HG02840 (cell line): Measurements from ENCODE around the gene PRPS1.
"Not testable (repeated sequence)": the region's sequence is repeated elsewhere in the genome, so short reads cannot be mapped to it uniquely, and the experiment has no call there.

Source experiments
- ATAC-seq: cut with Tn5 transposase; IDR thresholded peaks from one replicate; pipeline ENCODE4 v1.9.1; 2021; ENCODE audit warnings: mild to moderate bottlenecking, moderate library complexity, moderate number of reproducible peaks; ENCODE audit not compliant: unreplicated experiment, low FRiP score

PRPS1 gene

DNA sequence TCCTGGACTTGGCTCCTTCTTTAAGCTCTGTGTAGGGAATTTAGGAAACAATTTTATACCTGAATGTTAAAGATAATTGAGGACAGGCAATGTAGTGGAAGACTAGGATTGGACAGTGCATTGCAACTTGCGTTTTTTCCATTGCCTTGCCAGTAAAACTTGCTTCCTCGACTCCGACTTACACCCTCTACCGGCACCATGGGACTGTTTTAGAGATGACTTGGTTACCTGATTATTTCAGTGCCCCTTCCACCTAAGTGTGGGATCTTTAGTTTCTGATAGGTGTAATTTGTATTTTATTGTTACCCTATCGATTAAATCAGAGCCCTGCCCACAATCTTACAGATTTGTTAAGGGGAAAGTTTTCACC is 1.2 kb downstream of the PRPS1 start:
- no peak for ATAC-seq

DNA sequence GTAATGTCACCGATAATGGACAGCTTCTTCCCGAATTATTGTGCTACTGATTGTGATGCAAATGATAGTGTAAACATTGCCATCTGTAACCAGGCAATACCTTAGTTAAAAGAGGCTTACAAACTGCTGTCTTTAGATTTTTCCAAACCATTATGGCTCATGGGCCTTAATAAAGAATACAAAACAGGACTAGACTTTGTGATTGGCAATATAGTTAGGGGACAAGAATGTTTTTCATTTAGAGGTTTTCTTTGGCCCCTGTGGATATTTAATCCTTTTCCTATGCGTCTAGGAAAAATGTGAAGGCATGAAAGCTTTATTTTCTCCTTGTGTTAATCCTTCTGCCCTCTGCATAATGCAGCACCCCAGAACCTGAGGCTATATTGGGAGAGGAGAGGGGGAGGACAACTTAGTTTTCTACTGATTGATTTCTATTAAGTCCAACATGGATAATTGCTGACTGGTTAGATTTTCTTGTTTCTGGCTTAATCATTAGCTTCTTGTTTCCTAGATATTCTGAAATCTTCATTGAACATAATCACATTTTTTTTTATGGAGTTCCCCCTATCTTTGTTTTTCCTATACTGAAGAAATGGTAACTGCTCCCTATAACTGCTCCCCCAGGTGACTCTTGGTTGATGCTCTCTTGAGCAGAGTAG is 1.9 kb downstream of the PRPS1 start:
- ATAC-seq, result no peak

DNA sequence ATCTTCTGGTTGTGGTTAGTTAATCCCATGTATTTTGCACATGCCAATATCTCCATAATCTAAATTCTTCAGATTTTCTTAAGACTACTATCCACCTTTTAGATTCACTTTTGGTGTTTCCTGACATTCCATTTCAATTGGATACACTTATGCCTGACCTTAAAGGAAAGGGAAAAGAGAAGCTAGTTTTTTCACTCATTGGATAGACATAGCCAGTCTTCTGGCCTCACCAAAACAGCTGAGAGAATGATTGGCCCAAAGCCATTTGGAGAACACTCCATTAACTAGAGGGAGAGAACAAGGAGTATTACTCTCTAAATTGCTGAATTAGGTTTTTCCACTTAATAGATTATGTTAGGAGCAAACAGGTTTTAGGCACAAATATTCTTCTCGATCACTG is 4.0 kb downstream of the PRPS1 start:
- no peak for ATAC-seq

DNA sequence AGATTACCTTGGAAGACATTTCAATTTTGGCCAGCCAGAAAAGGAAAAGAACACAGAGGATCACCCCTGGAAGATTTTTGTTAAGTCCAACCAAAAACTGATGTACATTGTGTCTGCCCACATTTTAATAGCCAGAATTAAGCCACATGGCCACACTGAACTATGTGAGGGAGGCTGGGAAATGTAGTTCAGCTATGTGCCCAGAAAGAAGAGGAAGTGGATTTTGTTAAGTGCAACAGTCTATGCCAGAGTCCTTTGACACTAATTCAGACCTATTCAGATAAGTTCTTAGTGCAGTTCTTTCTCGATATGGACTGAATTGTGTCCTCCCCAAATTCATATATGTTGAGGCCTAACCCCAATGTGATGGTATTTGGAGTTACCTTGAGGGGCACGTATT is 18.4 kb downstream of the PRPS1 start:
- ATAC-seq, result no peak

DNA sequence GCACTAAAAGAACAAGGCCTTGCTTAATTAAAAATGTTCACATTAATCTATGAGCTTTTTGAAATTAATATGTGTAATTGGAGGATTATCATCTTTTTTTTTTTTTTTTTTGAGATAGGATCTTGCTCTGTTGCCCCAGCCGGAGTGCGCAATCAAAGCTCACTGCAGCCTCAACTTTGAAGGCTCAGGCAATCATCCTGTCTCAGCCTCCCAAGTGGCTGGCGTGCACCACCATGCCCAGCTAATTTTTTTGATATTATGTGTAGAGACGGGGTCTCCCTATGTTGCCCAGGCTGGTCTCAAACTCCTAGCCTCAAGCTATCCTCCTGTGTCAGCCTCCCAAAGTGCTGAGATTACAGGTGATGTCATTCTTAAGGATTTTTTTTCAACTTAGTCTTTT is 20.0 kb downstream of the PRPS1 start:
- no peak for ATAC-seq

DNA sequence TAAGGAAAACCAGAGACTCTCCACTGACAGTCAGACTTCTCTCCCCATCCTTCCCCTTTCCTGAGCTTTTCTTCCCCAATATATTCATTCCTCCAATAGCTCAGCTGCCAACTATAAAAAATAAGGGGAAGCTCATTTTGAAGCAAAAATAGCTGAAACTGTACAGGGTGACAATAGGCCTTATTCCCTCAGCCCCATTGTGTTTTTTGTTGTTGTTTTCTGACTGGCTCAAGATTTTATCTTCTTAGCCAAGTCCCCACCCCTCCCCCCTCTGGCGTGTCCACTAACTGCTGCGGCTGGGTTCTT is 26.2 kb downstream of the PRPS1 start:
- no peak for ATAC-seq

DNA sequence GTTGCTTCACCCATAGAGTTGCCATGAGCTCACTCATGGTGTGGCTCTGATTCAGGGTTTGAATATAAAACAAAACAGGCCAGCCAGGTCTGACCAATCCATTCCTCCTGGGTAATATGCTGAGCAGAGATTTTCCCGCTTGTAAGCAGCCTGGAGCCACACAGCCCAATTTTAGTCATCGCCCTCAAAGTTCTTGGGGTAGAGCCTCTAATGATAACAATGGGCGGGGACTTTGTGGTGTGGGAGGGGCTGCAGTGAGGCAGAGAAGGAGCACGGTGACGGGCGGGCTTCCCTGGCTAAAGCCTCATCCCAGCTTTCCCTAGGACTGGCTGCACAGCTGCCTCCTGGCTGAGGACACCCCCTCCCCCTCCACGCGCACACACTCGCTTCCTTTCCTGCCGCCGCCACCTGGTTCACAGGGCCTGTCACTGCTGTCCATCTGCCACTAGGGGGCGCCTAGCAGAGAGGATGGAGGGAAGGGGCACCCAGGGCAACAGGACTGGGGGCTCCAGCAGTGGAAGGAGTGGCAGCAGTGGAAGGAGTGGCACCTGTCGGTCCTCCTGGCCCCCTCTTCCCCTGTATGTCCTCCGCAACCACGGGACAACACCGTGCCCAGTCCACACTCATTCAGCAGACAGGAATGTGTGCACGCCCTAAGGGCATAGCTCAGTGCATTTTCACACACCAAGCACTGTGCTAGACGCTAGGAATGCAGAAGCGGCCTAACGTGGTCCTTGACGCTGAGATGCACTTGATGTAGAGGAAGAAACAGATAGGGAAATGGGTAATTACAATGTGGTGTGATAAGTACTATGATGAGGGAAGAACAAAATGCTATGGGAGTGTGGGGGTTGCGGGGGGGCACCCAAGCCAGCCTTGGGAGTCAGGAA is 26.8 kb downstream of the PRPS1 start:
- ATAC-seq, result peak; percentile 53

DNA sequence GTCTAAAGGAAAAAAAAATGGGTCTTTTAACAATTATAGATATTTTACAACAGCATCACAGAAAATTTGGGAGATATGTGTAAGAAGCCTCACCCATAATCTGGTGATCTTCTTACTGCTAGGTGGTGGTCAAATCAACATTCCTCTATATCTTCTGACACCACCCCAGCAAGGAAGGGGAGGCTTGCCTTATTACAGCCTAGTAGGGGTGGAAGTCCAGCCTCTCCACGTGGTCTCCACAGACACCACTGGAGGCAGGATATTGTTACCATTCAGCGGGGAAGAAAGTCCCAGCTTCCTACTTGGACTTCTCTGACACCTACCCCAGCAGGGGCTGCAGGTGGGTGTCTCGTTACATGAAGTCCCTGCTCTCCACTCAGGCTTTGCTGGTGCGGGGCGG is 28.7 kb downstream of the PRPS1 start:
- no peak for ATAC-seq

DNA sequence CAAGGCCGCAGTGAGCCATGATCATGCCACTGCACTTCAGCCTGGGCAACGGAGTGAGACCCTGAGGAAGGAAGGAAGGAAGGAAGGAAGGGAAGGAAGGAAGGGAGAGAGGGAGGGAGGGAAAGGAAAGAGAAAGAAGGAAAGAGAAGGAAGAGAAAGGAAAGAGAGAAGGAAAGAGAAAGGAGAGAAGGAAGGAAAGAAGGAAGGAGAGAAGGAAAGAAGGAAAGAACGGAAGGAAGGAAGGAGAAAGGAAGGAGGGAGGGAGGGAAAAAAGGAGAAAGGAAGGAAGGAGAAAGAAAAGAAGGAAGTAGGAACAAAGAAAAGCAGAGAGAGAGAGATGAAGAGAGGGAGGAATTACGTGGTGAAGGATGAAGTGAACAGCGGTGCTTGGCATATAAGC is 30.4 kb downstream of the PRPS1 start:
- ATAC-seq, result no peak

DNA sequence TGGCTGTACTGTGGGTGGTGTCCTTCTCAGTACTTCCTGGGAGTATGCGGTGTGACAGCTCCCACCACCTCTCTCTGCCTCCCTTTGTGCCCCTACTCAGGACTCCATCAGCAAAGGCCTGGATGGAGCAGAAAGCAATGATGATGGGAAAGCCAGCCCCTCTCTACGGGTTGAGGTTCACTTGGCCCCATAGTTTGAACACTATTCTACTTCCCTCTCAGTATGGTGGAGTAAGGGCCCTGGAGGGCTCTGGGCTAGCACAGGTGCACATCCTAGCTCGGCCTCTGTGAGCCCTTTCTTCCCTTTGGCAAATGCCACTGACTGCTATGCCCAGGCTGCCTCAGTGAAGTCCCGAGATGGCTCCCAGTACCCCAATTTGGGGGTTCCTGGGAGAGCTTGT is 31.0 kb downstream of the PRPS1 start:
- ATAC-seq, result no peak

DNA sequence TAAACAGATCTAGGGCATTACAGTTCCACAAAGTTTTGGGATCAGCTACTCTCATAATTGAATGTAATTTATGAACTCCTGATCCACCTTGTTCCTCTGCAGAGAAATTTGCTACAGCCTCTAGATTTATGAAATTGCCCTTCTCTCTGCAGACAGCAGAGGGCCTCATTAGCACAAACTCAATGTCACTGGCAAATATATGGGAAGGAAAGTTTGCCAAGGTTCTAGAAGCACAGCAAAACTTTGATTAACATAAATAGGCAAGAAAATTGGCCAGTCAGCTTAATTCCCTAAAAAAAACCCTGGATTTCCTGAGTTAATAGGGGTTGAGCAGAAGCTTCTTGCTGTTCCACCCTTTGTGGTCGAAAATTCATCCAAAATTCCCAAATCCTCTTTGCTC is 31.5 kb downstream of the PRPS1 start:
- no peak for ATAC-seq

DNA sequence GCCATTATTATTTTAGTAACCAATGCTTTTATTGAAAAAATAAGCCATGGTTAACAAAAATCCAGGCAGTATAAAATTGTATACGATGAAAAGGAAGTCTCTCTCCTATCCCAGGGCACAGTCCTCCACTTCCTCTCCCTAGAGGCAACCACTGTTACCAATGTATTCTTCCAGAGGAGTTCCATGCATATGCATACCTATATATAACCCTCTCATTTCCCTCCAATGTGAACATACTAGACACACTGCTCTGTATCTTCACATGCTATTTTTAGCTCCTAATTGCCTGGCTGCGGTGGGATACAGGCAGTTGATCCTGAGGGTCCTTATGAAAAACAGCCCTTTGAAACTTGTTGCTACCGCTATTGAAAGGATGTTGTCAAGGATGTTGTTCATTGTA is 33.8 kb downstream of the PRPS1 start:
- ATAC-seq, result no peak

DNA sequence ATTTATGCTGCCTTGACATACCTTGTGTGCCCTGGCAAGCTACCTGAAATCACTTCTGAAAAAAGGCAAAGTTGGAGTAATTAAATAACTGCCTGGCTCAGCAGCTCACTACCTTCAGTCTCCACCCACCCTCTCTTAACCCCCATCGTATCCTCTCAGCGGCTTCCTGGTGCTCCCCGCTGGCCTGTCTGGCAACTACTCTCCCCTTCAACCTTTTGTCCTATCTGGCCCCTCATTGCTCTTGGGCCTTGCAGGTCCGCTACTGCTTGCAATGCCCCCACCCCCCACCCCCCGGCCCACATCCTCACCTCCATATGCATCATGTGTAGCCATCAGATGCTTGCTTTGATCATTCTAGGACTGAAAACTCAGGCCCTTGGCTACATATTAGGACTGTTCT is 34.5 kb downstream of the PRPS1 start:
- ATAC-seq, result no peak

DNA sequence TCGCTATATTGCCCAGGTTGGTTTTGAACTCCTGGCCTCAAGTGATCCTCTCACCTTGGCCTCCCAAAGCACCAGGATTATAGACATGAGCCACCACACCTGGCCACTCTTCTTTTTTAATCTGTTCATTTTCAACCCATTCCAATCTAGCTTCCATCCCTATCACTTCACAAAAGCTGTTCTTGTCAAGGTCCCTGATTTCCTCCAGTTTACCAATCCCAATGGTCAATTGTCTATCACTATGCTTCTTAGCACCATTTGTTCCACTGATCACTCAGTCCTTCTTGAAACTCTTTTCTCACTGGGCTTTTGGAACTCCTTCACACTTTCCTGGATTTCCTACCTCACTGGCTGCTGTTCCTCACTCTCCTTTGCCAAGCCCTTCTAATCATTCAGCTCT is 38.6 kb downstream of the PRPS1 start:
- no peak for ATAC-seq

DNA sequence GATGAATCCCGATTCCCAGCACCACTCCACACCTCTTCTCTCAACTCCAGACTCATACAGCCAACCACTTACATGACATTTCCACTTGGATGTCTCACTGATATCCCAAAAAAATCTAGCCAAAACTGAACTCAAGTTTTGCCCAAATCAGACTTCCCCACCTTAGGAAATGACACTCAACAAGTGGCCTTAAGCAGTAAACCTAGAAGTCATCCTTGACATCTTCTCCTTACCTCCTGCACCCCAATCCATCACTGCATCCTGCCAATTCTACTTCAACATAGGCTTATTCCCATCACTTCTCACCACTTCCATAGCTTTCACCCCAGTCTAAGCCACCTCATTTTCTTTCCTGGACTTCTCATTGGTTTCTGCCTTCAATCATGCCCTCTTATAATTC is 39.1 kb downstream of the PRPS1 start:
- no peak for ATAC-seq

DNA sequence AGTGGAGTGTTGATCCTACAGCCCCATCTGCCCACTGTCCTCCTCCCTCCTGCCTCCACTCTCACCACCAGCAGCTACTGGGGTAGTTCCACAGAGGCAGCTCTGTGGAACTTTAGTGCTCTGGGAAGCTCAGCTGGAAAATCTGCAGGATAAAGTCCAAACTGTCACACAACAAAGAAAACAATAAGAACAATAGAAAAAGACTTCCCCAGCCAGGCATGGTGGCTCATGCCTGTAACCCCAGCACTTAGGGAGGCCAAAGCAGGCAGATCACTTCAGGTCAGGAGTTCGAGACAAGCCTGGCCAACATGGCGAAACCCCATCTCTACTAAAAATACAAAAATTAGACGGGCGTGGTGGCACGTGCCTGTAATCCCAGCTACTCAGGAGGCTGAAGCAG is 40.4 kb downstream of the PRPS1 start:
- ATAC-seq, result not testable (repeated sequence)

DNA sequence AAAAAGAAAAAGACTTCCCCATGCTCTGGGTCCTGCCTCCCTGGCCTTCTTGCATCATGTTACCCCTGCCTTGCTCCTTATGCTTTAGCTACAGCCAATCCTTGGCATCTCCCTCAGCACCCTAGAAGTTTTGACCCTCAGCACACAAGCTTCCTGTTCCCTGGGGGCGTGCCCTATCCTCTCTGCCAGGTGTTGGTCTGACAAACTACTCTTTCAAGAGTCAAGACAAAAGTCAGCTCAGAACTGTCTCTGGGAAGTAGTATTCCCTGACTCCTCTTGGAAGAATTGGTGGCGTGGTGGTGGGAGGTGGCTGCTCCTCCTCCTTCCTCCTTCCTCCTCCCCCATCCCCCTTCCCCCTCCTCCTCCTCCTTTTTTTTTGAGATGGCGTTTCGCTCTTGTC is 41.0 kb downstream of the PRPS1 start:
- ATAC-seq, result no peak

DNA sequence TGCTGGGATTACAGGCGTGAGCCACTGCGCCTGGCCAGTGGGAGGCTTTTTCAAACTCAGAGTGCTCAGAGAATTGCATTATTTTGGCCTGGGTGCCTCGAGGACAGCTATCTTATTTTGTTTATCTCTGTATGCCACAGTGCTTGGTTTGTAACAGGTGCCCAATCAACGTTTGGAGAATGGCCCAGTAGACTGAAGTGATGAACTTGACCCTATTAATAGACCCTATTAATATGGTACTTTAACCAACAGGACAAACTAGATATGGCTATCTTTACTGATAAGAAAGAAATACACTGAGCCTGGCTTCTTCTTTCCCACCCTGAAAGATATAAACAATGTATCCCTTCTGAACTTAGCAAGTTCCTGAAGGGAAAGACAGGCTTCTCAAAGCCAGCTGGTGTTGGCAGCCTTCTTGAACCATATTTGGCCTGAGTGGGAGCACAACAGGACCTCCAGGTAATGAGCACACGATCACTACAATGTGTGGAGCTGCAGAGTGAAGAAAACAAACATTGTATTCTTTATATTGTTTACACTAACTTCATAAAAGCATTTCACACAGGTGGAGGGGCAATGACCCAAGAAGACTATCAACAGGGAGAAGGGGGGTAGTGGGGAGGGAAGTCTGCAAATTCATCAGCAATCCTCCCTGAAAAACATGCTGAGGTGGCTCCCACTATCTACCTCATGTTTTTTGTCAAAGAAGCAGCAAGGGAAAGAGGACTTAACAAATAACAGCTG is 41.7 kb downstream of the PRPS1 start:
- no peak for ATAC-seq

DNA sequence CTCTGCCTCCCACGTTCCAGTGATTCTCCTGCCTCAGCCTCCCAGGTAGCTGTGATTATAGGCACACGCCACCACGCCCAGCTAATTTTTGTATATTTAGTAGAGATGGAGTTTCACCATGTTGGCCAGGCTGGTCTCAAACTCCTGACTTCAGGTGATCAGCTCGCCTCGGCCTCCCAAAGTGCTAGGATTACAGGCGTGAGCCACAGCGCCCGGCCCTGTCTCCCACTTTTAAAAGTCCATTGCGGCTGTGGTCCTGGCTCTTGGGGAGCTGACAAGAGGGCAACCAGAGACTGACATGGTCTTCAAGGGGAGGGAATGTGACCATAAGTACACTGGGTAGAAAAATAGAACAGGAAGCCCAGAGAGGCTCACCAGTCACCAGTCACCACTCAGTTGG is 42.9 kb downstream of the PRPS1 start:
- not testable (repeated sequence) for ATAC-seq

DNA sequence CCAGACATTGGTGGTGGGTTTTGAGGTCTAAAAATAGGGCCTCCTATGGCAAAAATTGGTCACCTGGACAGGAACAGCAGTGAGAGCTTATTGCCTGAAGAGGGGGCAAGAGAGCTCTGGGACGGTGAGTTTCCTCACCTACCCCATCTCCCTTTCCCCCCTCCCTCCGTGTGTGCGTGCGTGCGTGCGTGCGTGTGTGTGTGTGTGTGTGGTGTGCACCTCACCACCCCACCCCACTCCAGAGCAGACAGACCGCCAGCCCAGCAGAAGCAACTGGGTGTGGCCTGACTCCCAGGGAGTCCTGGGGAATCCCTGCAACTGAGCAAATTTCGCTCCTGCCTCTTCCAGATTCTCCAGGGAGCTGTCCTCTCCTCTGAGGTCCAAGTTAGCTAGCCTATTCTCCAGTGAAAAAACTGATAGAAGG is 44.7 kb downstream of the PRPS1 start:
- no peak for ATAC-seq

DNA sequence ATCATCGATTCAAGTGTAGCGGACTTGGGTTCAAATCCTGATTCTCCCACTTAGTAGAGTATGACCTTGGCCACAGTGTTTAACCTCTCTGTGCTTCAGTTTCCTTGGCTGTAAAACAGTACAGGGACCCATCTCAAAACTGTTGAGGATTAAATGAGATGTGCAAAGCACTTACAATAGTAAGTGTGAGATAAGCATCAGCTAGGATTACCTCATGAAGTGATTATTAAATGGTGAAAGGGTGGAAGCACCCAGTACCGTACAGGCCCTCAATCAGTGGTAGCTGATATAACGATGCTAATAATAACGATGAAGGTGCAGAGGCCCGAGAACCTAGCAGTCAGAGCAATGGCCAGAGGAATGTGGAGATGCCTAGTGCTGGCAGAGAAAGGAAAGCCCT is 45.1 kb downstream of the PRPS1 start:
- peak; percentile 2 for ATAC-seq
